H7 (cell line): Measurements from ENCODE around the gene IL1RAP. TPM values are rescaled to one million over a fixed set of nuclear protein-coding genes. Genes with fewer than 3 reads are reported as not detected.

Source experiments
- DNase-seq: peaks from one replicate; pipeline ENCODE4 v3.0.0; 2012
- H3K27me3 ChIP-seq: 2 replicates; pipeline ENCODE4 v1.6.0; 2011; ENCODE audit warnings: mild to moderate bottlenecking, low read length; ENCODE audit not compliant: control insufficient read depth, insufficient read depth
- H3K36me3 ChIP-seq: replicated peaks from 2 replicates; pipeline ENCODE4 v1.5.1; 2011; ENCODE audit warnings: low read length; ENCODE audit not compliant: control insufficient read depth, insufficient read depth
- H3K4me3 ChIP-seq: 2 replicates; pipeline ENCODE4 v1.5.1; 2011; ENCODE audit warnings: low read depth, mild to moderate bottlenecking, control low read depth, low read length, moderate library complexity; ENCODE audit not compliant: insufficient read depth
- total RNA-seq: library from RNA; depleted of rRNA; stranded (reverse); fragments of >200 nt; shearing (Covaris generic); gene quantifications from 2 replicates; pipeline ENCODE4 v1.2.3, GENCODE V29; 2014

The IL1RAP gene
- total RNA-seq, 1 experiment from 2014 or later, result 3.7 TPM

DNA sequence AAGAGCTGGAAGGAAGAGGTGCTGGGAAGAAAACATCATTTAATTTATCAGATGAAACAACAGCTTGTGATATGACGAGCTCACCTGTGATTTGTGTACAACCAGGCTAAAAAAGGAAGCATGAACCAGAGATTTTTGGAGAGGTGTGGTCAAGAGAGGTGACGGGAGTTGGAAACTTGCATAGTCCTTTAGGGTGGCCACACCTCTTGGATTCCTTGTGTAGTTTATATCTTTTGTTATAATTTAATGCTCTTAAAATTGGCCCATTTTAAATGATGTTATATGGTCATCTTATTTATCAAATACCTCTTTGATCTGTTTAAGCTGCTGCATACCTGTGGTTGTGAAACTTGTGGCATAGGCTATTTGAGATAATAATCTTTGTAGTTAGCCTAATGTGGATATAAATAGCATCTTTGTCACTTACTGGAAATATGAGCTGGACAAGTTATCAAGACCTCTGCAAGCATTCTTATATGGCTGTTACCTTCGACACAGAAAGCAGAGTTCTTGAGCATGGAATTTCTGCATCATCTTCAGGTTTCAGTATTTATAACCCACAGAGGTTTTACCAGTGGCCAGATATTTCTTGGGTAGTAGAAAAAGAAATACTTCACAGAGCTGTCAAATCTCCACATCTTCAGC, 49.1 kb downstream of the IL1RAP start:
- H3K4me3 ChIP-seq, result no peak overlapping the region
- no peaks in the 10 kb centered on the region for H3K36me3 ChIP-seq
- H3K27me3 ChIP-seq, result no peaks in the 10 kb centered on the region
- no peak for DNase-seq

DNA sequence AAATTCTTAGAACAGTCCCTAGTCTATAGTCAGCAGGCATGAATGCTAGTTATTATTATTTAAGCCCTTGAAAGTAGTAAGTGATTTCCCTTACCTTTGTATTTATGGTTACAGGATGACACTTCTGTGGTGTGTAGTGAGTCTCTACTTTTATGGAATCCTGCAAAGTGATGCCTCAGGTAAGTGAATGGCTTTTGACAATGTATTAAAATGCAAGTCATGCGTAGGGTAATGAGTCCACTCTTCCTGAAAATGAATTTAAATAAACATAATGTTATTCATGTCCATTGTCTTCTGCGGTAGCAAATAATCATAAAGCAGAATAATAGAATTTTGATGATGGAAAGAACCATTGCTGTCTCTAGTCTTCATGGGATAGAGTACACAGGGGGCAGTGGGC, 50.3 kb downstream of the IL1RAP start:
- no peak for DNase-seq
- H3K27me3 ChIP-seq, result no peaks in the 10 kb centered on the region
- H3K4me3 ChIP-seq, result no peak overlapping the region
- H3K36me3 ChIP-seq, result no peaks in the 10 kb centered on the region

DNA sequence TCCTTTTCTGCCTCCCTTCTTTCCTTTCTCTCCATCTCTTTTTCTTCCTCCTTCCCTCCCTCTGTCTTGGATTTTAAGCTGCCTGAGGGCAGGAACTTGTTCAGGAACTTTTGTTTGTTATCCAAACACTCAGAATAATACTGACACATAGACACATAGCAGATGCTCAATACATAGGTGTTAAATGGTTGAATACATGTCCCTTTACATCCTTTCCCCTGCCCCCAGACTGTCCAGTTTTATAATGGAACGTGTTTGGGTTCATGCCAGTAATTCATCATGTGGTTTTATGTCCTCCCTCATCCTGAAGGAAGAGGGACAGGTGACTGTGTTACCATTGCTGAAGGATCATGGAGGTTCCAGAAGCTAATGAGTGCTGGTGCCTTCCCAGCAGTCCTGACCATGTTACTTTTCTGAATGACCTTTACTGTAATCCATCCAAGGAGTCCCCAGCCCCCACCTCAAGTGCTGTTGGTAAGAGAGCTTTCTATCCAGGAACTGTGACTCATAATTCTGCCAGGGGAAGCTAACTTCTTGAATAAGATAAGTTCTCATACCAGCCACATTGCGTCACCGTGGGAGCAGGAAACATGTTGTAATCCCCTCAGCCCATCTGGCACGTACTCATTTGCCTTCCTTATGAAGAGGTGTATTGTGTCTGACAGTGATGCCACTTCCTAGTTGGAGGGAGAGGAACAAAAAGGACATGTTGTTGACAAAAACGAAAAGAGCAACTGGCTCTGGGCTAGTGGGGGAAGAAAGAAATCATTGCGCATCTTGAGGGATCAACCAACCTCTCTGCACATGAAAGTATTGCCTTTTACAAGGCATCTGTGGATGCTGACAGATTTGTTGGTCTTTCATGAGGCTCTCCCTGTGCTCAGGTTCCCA, 52.4 kb downstream of the IL1RAP start:
- Histone ChIP-seq H3K4me3 (no peak overlapping the region), H3K27me3 (no peaks in the 10 kb centered on the region), H3K36me3 (no peaks in the 10 kb centered on the region)
- no peak for DNase-seq

DNA sequence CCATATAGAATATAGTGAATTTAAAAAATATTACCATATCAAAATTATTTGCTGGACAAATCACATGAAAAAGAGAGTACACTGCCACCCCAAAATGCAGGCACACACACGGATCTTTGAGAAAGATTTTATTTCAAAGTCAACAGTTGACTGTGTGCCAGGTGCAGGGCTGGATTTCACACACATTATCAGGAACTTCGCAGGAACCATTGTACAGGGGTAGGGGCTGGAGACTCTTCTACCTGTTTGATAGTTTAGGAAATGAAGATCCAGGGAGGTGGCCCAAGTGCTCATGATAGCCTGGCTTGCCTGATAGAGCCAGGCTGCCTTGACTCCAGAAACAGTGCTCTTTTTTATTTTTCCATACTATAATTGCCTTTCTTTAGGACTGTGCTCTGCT, 54.2 kb downstream of the IL1RAP start:
- no peaks in the 10 kb centered on the region for H3K36me3 ChIP-seq
- H3K4me3 ChIP-seq, result no peak overlapping the region
- no peak for DNase-seq
- H3K27me3 ChIP-seq, result no peaks in the 10 kb centered on the region

DNA sequence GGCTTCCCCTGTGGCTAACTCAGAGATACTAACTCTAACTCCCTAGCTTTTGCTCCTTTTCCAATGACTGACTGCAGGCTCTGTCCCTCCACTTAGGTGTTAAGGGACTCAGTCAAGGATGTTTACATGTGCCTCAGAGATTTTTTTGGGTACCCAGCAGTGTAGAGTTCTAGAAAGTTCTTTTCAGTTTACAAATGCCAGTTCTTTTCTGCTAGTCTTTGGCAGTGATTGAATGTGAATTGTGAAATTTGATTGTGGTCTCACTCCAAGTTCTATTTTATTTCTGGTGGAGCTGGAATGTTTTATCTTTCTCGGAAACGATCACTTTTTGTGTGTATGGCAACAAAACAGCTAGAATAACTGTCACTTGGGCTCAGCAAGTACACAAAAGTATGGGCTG, 60.6 kb downstream of the IL1RAP start:
- H3K36me3 ChIP-seq, result no peaks in the 10 kb centered on the region
- DNase-seq, result no peak
- no peak overlapping the region for H3K4me3 ChIP-seq
- H3K27me3 ChIP-seq, result no peaks in the 10 kb centered on the region

DNA sequence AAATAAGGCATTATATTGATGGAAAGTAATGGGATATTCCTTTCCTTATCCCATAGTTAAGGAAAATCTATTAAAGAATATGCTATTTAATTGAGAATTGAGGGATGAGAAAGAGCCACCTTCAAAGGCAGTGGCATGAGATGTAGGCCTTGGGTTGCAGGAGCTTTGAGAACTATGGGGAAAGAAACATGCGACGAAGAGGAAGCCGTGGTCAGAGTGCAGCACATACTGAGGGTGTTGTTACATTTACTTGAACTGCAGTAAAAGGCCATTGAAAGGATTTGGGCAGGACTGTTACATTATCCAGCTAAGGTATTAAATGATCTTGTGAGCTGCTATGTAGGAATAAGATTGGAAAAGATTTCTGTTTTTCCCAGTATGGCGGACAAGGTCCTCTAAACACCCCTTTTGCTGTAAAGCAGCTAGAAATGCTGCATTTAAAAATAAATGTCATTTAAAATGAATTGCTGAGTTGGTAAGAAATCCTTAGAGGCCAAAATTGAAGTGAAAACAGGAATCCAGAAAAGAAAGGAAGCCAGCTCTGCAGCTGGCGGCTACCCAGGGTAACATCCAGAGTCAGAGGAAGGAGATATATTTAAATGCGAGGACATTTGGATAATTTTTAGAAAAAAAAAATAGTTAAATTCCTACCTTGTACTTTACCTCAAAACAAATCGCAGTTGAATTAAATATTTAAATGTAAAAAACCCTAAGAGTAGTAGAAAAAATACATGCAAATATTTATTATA, 61.7 kb downstream of the IL1RAP start:
- H3K4me3 ChIP-seq, result no peak overlapping the region
- no peaks in the 10 kb centered on the region for H3K27me3 ChIP-seq
- no peak for DNase-seq
- no peaks in the 10 kb centered on the region for H3K36me3 ChIP-seq

DNA sequence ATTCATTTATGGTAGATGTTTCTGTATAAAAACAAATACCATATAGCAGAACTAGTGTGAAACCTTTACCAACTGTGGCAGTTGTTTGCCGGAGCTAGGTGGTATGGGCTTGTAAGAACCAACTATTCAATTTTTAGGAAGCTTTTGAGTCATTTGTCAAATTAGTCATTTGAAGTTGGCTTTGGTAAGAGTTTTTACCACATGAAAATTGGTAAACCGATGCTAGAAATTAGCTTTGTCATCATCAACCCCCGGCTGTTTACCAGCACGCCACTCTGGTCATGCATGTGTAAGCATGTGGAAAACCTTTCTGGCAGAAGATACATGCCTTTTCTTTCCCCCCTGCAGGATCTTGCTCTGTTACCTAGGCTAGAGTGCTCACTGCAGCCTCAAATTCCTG, 63.3 kb downstream of the IL1RAP start:
- H3K27me3 ChIP-seq, result no peaks in the 10 kb centered on the region
- H3K36me3 ChIP-seq, result no peaks in the 10 kb centered on the region
- DNase-seq, result no peak
- H3K4me3 ChIP-seq, result no peak overlapping the region

DNA sequence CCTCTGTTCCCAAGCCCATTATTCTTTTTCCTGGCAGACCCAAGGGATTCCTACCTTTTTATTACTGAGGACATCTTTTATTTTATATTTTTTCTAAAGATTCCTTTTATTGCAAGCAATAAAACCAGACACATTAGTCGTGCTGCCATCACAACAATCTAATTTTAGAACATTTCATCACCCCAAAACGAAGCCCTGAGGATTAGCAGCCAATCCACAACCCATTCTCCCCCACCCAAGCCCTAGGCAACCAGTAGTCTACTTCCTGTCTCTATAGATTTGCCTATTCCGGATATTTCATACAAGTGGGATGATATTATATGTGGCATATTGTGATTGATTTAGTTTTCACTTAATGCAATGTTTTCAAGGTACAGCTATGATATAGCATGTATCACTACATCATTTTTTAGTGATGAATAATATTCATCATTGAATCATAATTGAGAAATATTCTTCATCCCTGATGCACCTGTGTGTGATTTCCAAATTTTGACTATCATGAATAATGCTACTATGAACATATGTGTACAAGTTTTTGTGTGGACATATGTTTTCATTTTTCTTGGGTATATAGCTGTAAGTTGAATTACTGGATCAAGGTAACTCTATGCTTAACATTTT, 65.7 kb downstream of the IL1RAP start:
- H3K27me3 ChIP-seq, result no peaks in the 10 kb centered on the region
- H3K4me3 ChIP-seq, result no peak overlapping the region
- DNase-seq, result no peak
- H3K36me3 ChIP-seq, result no peaks in the 10 kb centered on the region

DNA sequence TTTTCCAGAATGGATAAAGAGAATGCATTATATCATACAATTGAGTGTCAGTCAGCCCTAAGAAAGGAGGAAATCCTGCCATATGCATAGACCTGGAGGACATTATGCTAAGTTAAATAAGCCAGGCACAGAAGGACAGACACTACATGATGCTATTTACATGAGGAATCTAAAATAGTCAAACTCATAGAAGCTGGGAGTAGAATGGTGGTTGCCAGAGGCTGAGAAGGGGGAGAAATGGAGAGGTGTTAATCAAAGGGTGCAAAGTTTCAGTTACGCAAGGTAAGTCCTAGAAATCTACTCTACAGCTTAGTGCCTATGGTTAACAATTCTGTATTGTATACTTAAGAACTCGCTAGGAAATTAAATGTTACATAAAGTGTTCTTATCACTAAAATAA, 66.5 kb downstream of the IL1RAP start:
- DNase-seq, result no peak
- H3K27me3 ChIP-seq, result no peaks in the 10 kb centered on the region
- H3K4me3 ChIP-seq, result no peak overlapping the region
- H3K36me3 ChIP-seq, result no peaks in the 10 kb centered on the region

DNA sequence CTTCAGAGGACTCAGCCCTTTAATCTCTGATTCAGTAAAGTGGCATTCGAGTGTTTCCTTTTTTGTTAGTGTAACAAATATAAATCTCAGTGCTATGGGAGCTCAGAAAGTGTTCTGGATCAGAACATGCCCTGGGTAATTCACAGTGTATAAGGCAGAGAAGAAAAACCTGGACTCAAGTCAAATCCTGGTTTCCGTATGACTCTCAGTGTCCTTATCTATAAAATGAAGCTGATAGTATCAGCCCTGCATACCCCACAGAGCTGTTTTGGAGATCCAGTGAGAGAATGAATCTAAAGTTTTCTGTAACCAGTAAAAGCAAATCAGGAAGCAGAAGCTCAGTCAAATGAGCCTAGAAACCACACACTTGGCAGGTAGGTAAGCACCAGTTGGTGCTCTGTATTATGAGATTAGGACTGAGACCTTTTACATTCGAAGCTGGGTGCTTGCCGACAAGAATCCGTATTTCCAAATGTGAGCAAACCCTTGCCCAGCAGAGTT, 67.2 kb downstream of the IL1RAP start:
- no peaks in the 10 kb centered on the region for H3K36me3 ChIP-seq
- H3K4me3 ChIP-seq, result no peak overlapping the region
- H3K27me3 ChIP-seq, result no peaks in the 10 kb centered on the region
- DNase-seq, result no peak

DNA sequence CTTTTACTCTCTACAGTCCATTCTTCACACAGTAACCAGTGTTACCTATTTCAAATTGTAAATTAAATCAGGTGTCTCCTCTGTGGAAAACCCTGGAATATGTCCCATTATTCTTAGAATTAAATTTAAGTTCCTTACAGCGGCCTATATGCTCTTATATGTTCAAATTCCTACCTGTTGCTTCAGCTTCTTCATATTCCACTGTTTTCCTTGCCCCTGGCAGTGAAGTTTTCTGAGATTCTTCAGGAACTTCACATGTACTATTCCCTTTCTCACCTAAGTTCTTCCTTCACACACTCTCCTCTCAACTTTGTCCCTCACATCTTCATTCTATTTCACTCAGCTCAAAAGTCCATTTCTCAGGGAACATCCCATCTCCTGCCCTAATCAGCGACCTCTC, 68.8 kb downstream of the IL1RAP start:
- no peak for DNase-seq
- H3K27me3 ChIP-seq, result no peaks in the 10 kb centered on the region
- no peak overlapping the region for H3K4me3 ChIP-seq
- no peaks in the 10 kb centered on the region for H3K36me3 ChIP-seq

DNA sequence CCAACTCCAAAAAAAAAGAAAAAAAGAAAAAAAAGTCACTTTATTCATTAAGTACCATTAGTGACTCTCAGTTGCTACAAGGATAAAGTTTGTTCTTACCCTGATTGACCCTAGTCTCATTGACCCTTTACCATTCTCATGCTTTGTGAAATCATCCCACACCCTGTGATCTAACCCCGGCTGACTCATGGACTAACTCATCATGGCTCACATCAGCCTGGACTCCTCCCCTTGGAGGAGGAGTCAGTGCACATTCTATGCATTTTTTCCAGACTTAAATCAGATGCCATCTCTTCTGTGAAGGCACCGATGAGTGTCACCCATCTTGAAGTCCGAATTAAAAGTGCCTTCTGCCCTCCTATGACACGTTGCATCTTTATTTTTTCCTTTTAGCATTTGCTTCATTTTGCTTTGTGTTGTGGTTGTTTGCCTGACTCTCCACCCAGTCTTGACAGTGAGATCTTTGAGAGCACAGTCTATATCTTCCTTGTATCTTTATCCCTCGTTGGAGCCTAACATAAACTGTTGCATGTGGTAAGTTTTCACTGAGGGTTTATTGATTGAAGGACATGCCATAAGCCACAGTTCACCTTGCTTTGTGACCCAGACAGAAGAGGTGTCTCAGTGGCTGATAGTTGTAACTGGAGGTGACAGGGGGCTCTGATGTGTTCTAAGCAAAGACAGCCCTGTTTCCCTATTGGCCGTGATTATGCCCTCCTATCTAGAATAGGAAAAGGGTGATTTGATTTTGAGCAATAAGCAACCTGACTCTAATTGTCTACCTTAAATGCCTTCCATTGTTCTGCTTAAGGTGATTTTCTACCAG, 72.1 kb downstream of the IL1RAP start:
- DNase-seq, result peak; percentile 26
- Histone ChIP-seq H3K36me3 (no peaks in the 10 kb centered on the region), H3K4me3 (no peak overlapping the region), H3K27me3 (no peaks in the 10 kb centered on the region)

DNA sequence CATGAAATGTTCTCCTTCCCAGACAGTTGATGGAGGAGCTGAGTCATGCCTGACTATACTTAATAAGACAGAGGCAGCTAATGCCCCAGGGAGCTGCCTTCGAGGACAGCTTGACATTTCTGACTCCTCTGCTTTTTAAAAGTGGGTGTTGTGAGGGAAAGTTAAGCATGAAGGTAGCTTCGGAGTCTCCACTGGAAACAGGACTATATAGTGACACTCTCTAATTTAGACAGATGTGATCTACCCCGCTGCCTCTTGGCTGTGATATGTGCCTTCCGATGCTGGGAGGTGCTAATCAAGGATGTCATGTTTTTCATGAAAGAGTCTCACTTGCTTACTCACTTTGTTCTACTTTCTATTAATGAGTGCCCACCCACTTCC, 72.7 kb downstream of the IL1RAP start:
- Histone ChIP-seq H3K27me3 (no peaks in the 10 kb centered on the region), H3K36me3 (no peaks in the 10 kb centered on the region), H3K4me3 (no peak overlapping the region)
- DNase-seq, result no peak

DNA sequence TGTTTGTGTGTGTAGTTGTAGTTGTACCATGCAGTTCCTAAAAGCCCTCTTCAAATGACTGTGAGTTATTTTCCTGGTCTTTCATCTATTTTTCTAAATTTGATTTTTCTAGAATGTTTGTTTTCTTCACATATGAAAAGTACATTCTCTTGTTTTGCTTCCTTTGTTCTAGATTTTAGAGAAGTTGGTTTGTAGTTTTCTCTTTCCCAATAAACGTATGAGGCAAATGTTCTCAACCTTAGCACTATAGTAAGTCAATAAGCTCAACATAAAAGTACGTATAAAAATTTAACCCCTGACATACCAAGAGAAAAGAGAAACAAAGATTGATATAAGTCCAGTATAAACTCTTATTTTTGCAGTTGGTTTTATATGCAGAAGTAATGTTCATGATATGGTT, 74.7 kb downstream of the IL1RAP start:
- no peak for DNase-seq
- Histone ChIP-seq H3K36me3 (no peaks in the 10 kb centered on the region), H3K27me3 (no peaks in the 10 kb centered on the region), H3K4me3 (no peak overlapping the region)
